Measurements from ENCODE around the gene PRMT3. TPM values are rescaled to one million over a fixed set of nuclear protein-coding genes. Genes with fewer than 3 reads are reported as not detected.

Gene PRMT3
- total RNA-seq, 2 experiments from 2014 or later, result 11.2 to 11.8 TPM

DNA sequence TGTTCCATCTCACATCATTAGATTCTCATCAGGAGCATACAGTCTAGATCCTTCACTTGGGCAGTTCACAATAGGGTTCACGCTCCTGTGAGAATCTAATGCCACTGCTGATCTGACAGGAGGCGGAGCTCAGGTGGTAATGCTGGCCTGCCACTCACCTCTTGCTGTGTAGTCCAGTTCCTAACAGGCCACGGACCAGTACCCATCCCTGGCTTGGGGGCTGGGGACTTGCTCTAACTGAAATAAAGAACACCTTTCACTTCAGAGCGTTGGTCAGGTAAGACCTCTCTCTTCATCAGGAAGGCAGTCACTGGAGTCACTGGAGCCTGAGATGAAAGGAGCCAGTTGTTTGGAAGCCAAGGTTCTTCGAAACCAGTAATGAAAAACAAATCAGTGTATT lies 41.7 kb downstream of the PRMT3 start:
- intact Hi-C loops (cut with DNase I, micrococcal nuclease), result no loop called here
- no peaks in the 10 kb centered on the region for H3K4me1 ChIP-seq (ENCODE audit: insufficient read depth, low read length)
- TF ChIP-seq, protein P1, sequence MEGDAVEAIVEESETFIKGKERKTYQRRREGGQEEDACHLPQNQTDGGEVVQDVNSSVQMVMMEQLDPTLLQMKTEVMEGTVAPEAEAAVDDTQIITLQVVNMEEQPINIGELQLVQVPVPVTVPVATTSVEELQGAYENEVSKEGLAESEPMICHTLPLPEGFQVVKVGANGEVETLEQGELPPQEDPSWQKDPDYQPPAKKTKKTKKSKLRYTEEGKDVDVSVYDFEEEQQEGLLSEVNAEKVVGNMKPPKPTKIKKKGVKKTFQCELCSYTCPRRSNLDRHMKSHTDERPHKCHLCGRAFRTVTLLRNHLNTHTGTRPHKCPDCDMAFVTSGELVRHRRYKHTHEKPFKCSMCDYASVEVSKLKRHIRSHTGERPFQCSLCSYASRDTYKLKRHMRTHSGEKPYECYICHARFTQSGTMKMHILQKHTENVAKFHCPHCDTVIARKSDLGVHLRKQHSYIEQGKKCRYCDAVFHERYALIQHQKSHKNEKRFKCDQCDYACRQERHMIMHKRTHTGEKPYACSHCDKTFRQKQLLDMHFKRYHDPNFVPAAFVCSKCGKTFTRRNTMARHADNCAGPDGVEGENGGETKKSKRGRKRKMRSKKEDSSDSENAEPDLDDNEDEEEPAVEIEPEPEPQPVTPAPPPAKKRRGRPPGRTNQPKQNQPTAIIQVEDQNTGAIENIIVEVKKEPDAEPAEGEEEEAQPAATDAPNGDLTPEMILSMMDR (IDR thresholded peaks at IDR 0.05), result no peak
- ChIA-PET CTCF (no interaction called here), POLR2A (no interaction called here)
- ATAC-seq (ENCODE audit: poor library complexity) (no peak), DNase-seq (no peak)
- H3K27ac ChIP-seq (ENCODE audit: low read depth in 1 of 2, low read length in 2 of 2), result no peak overlapping the region
- H3K4me3 ChIP-seq (ENCODE audit: low read length), result no peak overlapping the region
- no peaks in the 10 kb centered on the region for H3K27me3 ChIP-seq (ENCODE audit: control insufficient read depth in 1 of 2, insufficient read depth in 2 of 2, low read length in 2 of 2)
- Mint-ChIP-seq H3K36me3 (ENCODE audit: low read depth) (peaks cover 59% of the 10 kb centered on the region), H3K9me3 (no peaks in the 10 kb centered on the region), H3K27ac (no peak overlapping the region), H3K4me1 (ENCODE audit: low read depth) (peaks cover 5% of the 10 kb centered on the region), H3K27me3 (no peaks in the 10 kb centered on the region), H3K4me3 (no peak overlapping the region)
- no peaks in the 10 kb centered on the region for H3K9me3 ChIP-seq (ENCODE audit: control insufficient read depth in 1 of 2, insufficient read depth in 1 of 2, low read length in 2 of 2)
- no peaks in the 10 kb centered on the region for H3K36me3 ChIP-seq (ENCODE audit: insufficient read depth, low read length)

DNA sequence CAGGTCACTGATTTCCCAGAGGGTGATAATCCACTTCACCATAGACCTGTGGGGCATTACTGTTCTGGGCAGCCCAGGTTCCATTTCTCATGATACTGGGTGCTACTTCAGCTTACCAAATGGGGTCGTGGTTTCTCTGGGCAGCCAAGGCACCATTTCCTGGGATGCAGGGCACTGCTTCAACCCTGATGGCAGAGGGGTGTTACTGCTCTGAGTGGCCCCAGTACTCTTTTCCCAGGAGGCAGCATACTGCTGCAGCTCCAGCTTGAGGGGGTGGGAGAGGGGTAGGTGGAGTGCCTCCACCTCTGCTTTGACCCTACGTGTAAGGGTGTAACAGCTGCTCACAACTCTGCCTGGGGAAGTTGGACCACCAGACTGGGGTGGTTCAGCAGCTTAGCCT lies 51.1 kb downstream of the PRMT3 start:
- ChIA-PET CTCF (no interaction called here), POLR2A (no interaction called here)
- DNase-seq (no peak), ATAC-seq (ENCODE audit: poor library complexity) (no peak)
- TF ChIP-seq, protein P1 (IDR thresholded peaks at IDR 0.05), result no peak
- Histone ChIP-seq H3K4me3 (ENCODE audit: low read length) (no peak overlapping the region), H3K27me3 (ENCODE audit: control insufficient read depth in 1 of 2, insufficient read depth in 2 of 2, low read length in 2 of 2) (no peaks in the 10 kb centered on the region), H3K27ac (ENCODE audit: low read depth in 1 of 2, low read length in 2 of 2) (no peak overlapping the region), H3K36me3 (ENCODE audit: insufficient read depth, low read length) (peaks cover 13% of the 10 kb centered on the region), H3K9me3 (ENCODE audit: control insufficient read depth in 1 of 2, insufficient read depth in 1 of 2, low read length in 2 of 2) (no peaks in the 10 kb centered on the region), H3K4me1 (ENCODE audit: insufficient read depth, low read length) (no peaks in the 10 kb centered on the region)
- peaks cover 4% of the 10 kb centered on the region for H3K4me1 Mint-ChIP-seq (ENCODE audit: low read depth)
- H3K9me3 Mint-ChIP-seq, result no peaks in the 10 kb centered on the region
- H3K36me3 Mint-ChIP-seq (ENCODE audit: low read depth), result peaks cover 50% of the 10 kb centered on the region
- intact Hi-C loops (cut with DNase I, micrococcal nuclease), result no loop called here
- no peaks in the 10 kb centered on the region for H3K27me3 Mint-ChIP-seq
- H3K27ac Mint-ChIP-seq, result no peak overlapping the region
- H3K4me3 Mint-ChIP-seq, result no peak overlapping the region

DNA sequence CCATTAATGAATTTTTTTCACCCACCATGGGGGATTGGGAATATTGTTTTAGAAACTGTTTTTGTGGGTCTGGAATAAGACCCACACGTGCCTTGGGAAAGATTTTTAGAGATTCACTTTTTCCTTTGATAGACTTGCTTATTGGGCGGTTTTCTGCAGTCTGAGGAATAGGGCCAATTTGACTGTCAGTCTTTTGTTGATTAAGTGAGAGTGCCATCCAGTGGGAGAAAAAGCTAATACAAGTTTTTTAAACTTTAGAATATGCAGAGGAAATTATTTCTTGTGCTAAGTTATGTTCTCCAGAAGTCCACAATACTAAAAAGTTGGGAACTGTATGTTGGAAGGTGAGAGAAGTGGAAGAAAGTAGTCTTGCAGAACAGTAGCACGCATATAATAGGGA lies 56.1 kb downstream of the PRMT3 start:
- Histone ChIP-seq H3K36me3 (ENCODE audit: insufficient read depth, low read length) (peaks cover 4% of the 10 kb centered on the region), H3K4me3 (ENCODE audit: low read length) (no peak overlapping the region), H3K27ac (ENCODE audit: low read depth in 1 of 2, low read length in 2 of 2) (no peak overlapping the region), H3K27me3 (ENCODE audit: control insufficient read depth in 1 of 2, insufficient read depth in 2 of 2, low read length in 2 of 2) (no peaks in the 10 kb centered on the region), H3K9me3 (ENCODE audit: control insufficient read depth in 1 of 2, insufficient read depth in 1 of 2, low read length in 2 of 2) (no peaks in the 10 kb centered on the region), H3K4me1 (ENCODE audit: insufficient read depth, low read length) (no peaks in the 10 kb centered on the region)
- no peaks in the 10 kb centered on the region for H3K4me1 Mint-ChIP-seq (ENCODE audit: low read depth)
- no peak overlapping the region for H3K27ac Mint-ChIP-seq
- no peaks in the 10 kb centered on the region for H3K27me3 Mint-ChIP-seq
- H3K36me3 Mint-ChIP-seq (ENCODE audit: low read depth), result peaks cover 44% of the 10 kb centered on the region
- DNase-seq, result peak in 3 of 14 experiments; percentile 5 to 17 (median 16)
- ATAC-seq (ENCODE audit: poor library complexity), result no peak
- intact Hi-C loops (cut with DNase I, micrococcal nuclease), result loop anchor here in 1 of 2 experiments (5.0 kb wide), 1 partner anchor 316 kb away; no protein-coding TSS in a partner anchor
- H3K4me3 Mint-ChIP-seq, result no peak overlapping the region
- TF ChIP-seq, protein P1 (IDR thresholded peaks at IDR 0.05), result peak; percentile 17
- CTCF ChIA-PET, result interaction anchor here (1.1 kb wide), 1 partner anchor 315 kb away, joined by 5 read pairs; no protein-coding TSS in a partner anchor
- POLR2A ChIA-PET, result no interaction called here
- H3K9me3 Mint-ChIP-seq, result no peaks in the 10 kb centered on the region

Data from CD4-positive, alpha-beta T cell (primary cell).